Skin epidermis (tissue), 12 donors: ENCODE results near the gene GDF7.
"Not testable (repeated sequence)": the region's sequence is repeated elsewhere in the genome, so short reads cannot be mapped to it uniquely, and the experiment has no call there.

Experiments
- H3K27ac ChIP-seq, 21 experiments: fragments of 200-600 bp; sonication (generic) in 11 of 21; one replicate each; pipeline ENCODE4 v1.5.0; 2020; ENCODE audit warnings: mild to moderate bottlenecking in 3 of 21, inconsistent platforms in 2 of 21, moderate library complexity in 2 of 21
- H3K4me3 ChIP-seq, 7 experiments: fragments of 200-600 bp; sonication (generic) in 2 of 7; one replicate each; pipeline ENCODE4 v1.5.0; 2020; ENCODE audit warnings: inconsistent platforms in 2 of 7, mild to moderate bottlenecking in 2 of 7, moderate library complexity in 1 of 7

Gene GDF7

DNA sequence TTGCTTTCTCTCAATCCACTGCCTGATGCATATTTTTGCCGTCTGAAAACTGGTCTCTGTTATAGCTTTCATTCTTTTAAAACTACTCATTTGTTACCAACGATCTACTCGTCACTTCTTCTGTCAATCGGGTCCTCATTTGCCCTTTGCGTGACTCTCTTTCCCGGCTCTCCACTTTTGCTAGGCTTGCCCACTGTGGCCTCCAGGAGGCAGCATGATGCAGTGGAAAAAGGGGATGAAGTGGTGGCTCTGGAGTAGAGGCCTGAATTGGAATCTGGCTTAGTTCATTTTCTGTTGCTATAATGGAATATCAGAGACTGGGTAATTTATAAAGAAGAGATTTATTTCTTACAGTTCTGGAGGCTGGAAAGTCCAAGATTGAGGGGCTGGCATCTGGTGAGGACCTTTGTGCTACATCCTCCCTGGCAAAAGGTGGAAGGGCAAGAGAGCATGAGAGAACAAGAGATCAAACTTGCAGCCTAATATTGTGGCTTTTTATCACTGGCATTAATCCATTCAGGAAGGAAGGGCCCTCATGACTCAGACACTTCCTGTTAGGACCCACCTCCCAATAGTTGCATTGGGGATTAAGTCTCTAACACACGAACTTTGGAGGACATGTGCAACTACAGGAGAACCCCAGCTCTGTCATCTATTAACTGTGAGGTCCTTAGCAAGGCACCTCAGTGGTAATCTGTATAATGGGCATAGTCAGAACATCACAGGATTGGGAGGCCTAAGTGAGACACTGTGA, 15.4 kb downstream of the GDF7 start:
- no peak overlapping the region for H3K27ac ChIP-seq
- H3K4me3 ChIP-seq: no peak overlapping the region

DNA sequence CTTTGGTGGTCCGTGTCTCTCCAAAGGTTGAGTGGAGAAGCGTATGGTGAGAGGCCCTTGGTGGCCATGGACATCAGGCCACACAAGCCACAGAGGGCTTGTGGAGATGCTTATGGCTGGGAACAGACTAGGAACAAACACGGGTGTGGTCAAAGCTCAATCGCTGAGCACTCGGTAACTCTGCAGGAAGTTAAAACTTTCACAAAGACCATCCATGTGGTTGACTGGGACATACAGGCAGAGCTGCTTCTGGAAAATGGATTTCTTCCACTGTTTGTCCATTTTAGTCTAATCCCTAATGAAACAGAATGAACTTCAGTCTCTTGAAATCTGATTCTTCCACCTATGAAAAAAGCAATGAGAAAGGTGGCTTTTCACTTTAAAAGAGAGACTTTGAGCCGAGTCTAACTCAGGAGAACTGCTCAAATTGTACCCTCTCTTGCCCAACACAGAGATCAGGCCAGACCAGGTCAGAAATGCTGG, 17.7 kb downstream of the GDF7 start:
- Histone ChIP-seq H3K27ac (no peak overlapping the region), H3K4me3 (no peak overlapping the region)

DNA sequence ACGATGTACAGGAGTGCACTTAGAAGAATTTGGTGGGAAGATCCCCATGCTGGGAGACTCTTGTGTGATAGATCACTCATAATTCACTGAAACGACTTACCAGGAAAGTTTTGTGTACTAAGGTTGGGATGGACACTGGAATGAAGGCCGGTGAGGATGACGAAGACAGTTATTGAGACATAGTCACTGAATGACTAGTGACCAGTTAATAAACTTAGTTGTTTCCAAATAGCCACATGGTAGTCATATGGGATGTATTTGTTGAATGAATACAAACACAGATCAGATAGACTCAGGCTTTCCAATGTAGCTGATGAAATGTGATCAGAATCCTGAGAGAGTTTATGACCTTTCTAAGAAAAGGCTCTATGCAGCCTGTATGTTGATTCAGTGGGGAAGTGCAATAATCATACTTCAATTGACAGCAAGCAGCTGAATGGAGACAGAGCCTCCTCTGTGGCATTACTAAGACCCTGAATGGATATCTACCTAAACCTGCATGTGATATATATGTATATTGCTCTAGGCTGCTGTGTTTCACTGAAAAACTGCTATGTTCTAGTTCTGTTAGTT, 20.4 kb downstream of the GDF7 start:
- Histone ChIP-seq H3K4me3 (no peak overlapping the region), H3K27ac (no peak overlapping the region)

DNA sequence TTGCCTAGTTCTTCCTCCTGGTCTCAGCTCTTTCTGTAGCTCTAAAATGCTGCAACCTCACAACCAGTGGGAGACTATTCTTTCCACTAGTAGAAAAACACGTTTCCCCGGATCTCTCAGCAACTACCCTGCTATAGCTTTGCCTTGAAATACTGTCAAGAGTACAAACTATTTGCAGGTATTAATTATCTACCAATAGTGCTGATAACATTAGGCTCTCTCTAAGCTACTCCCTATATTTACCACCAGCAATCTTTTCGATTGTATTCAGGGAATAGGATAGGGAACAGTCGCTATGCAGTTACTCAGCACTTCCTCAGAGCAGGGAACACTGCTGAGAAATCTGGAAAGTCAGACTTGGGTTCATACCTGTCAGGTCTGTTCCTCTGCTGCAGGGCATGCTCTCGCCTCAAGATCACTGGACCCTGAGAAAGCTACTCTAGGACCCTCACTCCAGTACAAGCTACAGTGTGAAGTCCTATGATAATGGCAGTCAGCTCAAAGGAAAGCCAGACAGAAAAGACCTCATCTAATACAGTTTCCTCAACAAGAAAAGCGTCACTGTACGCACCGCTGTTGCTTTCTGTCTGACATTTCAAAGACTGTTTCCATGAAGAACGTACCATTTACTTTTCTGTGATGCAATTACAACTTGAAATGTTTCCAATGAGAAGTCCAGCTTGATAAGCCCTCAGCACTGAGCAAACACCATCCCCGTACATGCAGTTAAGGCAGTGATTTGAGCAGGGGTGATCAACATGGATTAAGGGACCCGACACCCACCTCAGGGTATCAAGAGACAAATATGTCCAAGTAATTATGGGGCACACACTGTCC, 22.7 kb downstream of the GDF7 start:
- no peak overlapping the region for H3K27ac ChIP-seq
- no peak overlapping the region for H3K4me3 ChIP-seq

DNA sequence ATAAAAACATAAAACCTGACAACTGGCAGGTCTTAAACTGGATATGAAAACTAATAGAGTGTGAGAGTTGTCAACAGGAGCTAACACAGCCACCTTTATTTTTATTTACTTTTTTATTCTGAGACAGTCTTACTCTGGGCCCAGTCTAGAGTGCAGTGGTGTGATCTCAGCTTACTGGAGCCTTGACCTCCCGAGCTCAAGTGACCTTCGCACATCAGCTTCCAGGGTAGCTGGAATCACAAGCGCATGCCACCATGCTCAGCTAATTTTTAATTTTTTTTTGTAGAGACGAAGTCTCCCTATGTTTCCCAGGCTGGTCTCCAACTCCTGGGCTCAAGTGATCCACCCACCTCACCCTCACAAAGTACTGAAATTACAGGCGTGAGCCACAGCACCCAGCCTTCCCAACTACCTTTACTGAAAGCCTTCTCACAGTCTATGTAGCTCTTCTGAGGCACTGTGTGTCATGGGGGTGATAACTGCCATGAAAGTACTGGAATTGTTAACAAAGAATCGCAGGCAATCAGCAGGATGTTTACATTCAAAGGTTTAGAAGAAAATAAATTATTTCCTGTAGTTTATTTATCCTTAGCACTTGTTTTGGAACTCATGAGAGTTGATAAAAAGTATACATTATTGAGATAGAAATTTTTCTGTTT, 24.3 kb downstream of the GDF7 start:
- no peak overlapping the region for H3K27ac ChIP-seq

DNA sequence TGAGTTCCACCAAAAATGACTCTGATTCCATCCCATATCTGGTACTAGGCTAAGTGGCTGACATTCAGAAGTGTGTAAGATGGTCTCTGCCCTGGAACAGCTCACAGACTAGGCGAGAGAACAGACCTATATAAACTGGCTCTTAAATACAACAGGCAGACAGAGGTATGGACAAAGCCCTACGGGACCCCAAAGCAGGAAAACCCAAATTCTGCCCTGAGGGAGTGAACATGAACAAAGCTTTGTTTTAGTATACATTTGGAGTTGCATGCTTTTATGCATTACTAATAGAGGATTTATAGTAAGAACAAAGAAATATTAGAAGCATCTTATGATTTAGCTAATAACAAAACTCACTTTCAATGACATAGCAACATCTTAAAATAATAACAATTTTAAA, 25.1 kb downstream of the GDF7 start:
- Histone ChIP-seq H3K4me3 (no peak overlapping the region), H3K27ac (no peak overlapping the region)

More for the DNA sequence above, 24.3 kb downstream of the GDF7 start:
- H3K4me3 ChIP-seq: no peak overlapping the region

DNA sequence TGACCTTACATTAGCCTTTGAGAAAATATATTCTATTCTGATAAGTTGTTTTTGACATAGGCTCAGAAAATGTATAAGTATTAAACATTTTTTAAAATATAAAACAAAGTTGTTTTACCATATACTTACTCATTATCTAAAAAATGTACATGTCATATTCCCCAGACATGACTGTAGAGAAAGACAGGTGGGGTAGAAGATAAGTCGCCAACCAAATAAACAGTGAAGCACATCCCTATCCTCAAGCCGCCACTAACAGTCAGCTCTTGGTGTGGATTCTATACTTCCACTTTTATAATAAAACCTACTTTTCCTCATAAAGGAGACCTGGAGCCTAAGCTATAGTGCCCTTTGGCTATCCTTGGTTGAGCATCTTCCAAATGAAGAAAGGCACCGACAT, 26.4 kb downstream of the GDF7 start:
- Histone ChIP-seq H3K4me3 (no peak overlapping the region), H3K27ac (no peak overlapping the region)

DNA sequence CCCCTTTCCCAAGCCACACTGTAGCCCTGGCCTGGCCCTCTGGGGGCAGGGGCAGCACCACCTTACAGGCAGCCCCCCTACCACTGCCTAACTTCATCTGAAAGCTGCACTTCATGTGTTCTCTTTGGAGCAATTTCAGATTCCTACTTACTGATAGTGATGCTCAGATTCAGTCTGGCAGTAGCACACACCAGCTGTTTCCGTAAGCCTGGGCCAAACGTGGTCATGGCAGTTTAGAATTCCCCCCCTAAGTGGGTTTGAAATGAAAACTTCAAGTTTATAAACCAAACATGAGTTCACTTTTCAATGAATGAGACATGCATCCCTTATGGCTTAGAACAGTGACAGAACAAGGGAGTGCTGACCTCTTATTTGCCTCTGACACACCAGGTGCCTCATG, 29.4 kb downstream of the GDF7 start:
- no peak overlapping the region for H3K27ac ChIP-seq
- no peak overlapping the region for H3K4me3 ChIP-seq

DNA sequence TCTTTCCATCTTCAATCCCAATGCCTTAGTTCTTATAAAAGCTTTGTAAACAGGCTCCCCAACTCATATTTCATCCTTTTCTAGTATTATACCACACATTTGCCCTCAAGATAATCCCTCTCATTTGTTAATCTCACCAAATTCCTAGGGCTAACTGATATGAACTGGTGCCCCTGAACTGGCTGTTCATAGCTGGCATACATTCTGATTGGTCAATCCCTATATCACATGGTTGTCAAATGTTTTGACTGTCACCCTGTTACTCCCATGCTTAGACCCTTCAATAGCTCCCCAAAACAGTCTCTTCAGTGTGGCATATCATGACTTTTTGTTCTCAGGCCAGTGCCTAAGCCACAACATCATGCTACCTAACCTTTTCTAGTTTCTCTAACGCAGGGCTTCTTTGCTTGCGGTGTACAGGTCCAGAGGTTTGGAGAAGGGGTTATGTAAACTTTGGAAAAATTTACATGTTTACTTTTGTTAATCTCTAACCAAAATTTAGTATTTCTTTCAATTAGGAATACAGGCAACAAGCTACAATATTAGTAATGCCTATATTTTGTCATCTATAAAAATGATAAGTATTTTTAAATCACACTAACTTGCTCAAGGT, 30.5 kb downstream of the GDF7 start:
- no peak overlapping the region for H3K4me3 ChIP-seq
- no peak overlapping the region for H3K27ac ChIP-seq

DNA sequence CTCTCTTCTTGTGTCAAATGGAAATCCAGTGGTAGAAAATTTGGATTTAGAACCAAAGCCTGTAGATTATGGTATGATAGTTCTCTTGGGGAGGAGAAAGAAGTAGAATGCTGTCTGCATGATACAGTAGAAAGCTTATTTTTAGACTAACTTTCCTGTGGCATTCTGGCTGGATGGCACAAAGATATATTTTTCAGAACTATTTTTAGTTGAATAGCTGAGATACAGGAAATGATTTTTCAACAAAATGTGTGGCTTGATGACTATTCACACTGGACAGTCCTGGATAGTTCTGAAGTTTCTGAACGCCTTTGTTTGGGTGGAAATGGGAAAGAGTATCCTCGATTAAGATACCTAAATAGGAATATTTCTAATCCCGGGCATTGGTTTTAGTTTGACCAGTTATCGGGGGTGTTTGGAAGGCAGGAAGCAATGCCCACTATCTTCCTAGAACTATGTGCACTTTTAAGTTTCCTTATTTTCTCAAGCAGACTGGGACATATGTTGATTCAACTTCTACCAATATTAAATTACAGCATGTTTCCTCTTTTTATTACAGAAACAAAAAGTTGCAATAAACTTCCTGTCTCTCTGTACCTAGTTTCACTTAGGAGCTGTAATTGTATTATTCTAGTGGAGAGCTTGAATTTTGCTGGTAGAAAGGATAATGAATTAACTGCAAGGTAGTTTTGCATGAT, 32.1 kb downstream of the GDF7 start:
- H3K4me3 ChIP-seq: no peak overlapping the region
- H3K27ac ChIP-seq: peak overlapping the region in 3 of 21 experiments; percentile 9 to 33 (median 9)

DNA sequence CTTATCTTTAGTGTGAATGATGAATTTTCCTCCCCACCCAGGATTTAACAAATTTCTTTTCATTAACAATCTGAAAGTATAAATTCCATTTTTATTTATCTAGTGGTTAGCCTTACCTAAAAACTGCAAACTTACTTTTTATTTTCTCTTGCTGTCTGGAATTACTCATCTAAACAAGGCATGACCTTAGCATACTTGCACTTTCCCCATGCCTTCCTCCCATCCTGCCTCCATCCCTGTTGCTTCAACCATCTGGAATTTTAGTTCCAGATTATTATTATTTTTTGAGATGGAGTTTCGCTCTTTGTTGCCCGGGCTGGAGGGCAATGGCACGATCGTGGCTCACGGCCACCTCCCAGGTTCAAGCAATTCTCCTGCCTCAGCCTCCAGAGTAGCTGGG, 35.6 kb downstream of the GDF7 start:
- no peak overlapping the region for H3K4me3 ChIP-seq
- H3K27ac ChIP-seq: no peak overlapping the region

DNA sequence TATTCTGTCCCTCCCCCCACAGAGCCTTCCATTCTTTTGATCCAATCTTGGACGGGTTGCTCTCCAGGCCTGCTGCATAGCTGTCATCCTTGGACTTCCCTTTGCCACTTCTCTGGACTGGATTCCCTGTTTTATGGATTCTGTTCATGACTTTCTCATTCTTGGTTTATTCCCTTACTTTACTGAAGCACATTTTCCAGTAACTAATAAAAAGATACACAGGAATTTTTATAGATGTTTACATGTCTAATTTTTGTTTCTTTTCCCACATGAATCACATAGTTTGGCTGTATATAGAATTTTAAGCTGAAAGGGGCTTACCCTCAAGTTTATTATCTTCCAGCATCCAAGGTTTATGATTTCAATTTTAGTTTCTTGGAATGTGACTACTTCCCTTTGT, 37.9 kb downstream of the GDF7 start:
- no peak overlapping the region for H3K4me3 ChIP-seq
- no peak overlapping the region for H3K27ac ChIP-seq

DNA sequence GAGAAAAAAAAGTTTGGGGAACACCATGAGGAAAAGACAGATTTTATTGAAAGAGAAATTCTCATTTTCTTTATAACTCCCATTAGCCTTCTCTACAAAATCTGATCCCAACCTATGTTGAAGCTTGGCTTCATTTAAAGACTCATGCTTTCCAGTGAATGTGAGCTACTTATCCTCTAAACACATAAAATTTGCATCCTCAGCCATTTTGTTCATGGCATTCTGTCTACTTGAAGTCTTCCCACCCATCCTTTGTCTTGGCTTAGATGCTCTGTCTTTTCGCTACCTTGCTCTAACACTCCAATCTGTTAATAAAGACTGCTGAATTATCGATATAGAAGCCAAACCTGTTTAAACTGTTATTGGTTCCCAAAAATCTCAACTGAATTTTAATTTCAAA, 39.3 kb downstream of the GDF7 start:
- H3K4me3 ChIP-seq: no peak overlapping the region
- H3K27ac ChIP-seq: no peak overlapping the region

DNA sequence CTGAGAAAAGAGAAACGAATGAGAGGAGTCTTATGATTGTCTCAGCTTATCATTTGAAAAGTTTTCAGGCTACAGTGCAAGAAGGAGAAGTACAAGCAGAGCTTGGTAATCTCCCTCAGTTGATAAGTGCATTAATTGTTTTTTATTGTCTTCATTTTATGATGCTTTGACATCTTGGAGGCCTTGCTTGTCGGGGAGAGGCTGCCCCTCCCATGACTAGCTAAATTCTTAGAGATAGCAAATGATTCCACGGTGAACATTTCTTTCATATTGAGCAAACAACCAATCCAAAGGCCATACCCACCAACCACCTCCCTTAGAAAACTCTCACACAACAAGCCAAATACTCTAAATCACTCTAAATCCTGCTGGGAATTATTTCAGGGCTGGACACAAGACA, 39.8 kb downstream of the GDF7 start:
- H3K27ac ChIP-seq: no peak overlapping the region

DNA sequence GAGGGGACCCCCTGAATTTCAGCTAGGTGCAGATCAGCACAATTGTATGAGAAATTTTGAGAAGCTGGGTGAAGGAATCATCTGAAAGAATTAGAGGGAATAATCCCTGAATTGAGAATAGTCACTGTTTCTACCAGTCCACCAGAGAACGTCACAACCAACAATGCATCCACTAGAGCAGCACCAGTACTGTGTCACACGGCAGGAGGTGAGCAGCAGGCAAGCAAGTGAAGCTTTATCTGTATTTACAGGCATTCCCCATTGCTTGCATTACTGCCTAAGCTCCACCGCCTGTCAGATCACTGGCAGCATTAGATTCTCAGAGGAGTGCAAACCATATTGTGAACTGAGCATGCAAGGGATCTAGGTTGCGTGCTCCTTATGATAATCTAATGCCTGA, 40.7 kb downstream of the GDF7 start:
- Histone ChIP-seq H3K4me3 (no peak overlapping the region), H3K27ac (no peak overlapping the region)

More for the DNA sequence above, 39.8 kb downstream of the GDF7 start:
- H3K4me3 ChIP-seq: no peak overlapping the region

DNA sequence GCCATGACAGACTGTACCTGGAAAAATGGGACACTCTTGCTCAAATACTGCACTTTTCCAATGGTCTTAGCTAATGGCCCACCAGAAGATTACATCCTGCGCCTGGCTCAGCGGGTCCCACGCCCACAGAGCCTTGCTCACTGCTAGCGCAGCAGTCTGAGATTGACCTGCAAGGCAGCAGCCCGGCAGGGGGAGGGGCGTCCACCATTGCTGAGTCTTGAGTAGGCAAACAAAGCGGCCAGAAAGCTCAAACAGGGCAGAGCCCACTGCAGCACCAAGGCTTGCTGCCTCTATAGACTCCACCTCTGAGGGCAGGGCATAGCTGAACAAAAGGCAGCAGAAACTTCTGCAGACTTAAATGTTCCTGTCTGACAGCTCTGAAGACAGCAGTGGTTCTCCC, 44.7 kb downstream of the GDF7 start:
- not testable (repeated sequence) for H3K4me3 ChIP-seq, H3K27ac ChIP-seq

DNA sequence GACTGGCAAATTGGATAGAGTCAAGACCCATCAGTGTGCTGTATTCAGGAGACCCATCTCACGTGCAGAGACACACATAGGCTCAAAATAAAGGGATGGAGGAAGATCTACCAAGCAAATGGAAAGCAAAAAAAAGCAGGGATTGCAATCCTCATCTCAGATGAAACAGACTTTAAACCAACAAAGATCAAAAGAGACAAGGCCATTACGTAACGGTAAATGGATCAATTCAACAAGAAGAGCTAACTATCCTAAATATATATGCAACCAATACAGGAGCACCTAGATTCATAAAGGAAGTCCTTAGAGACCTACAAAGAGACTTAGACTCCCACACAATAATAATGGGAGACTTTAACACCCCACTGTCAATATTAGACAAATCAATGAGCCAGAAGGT, 46.6 kb downstream of the GDF7 start:
- H3K4me3 ChIP-seq, H3K27ac ChIP-seq: not testable (repeated sequence)

DNA sequence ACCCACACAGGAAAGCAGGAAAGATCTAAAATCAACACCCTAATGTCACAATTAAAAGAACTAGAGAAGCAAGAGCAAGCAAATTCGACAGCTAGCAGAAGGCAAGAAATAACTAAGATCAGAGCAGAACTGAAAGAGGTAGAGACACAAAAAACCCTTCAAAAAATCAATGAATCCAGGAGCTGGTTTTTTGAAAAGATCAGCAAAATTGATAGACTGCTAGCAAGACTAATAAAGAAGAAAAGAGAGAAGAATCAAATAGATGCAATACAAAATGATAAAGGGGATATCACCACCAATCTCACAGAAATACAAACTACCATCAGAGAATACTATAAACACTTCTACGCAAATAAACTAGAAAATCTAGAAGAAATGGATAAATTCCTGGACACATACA, 47.5 kb downstream of the GDF7 start:
- not testable (repeated sequence) for H3K27ac ChIP-seq, H3K4me3 ChIP-seq

DNA sequence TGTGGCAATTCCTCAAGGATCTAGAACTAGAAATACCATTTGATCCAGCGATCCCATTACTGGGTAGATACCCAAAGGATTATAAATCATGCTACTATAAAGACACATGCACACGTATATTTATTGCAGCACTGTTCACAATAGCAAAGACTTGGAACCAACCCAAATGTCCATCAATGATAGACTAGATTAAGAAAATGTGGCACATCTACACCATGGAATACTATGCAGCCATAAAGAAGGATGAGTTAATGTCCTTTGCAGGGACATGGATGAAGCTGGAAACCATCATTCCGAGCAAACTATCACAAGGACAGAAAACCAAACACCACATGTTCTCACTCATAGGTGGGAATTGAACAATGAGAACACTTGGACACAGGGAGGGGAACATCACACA, 49.2 kb downstream of the GDF7 start:
- not testable (repeated sequence) for H3K4me3 ChIP-seq, H3K27ac ChIP-seq
